Activated CD8-positive, alpha-beta T cell treated with anti-CD3 and anti-CD28 coated beads, Interleukin-2, amount 10 ng/mL, durations not matched to agents 7 days and 5 days (primary cell): ENCODE results near the gene TUBB4B. TPM values are rescaled to one million over a fixed set of nuclear protein-coding genes. Genes with fewer than 3 reads are reported as not detected.
A peak's percentile ranks its signal among the peaks of the same experiment; 100 is the strongest.

Source experiments
- ATAC-seq: fragments of 150-1000 bp; cut with Tn5 transposase; one replicate; pipeline ENCODE4 v1.10.0; 2021; ENCODE audit warnings: moderate library complexity
- CTCF ChIA-PET: fragments of 350-600 bp; sonication (Branson Sonifier 250); formaldehyde crosslinking; loops from one replicate; lab custom pipeline; 2021; ENCODE audit warnings: antibody characterized with exemption; lab: Charles Lee
- POLR2A ChIA-PET: fragments of 350-600 bp; sonication (Branson Sonifier 250); formaldehyde crosslinking; loops from one replicate; lab custom pipeline; 2021; ENCODE audit warnings: antibody characterized with exemption; lab: Charles Lee
- DNase-seq: peaks from one replicate; pipeline ENCODE4 v3.0.0-alpha.2; 2020
- H3K27ac Mint-ChIP-seq: one replicate; pipeline ENCODE4 v1.8.0; 2021; ENCODE audit warnings: mild to moderate bottlenecking, mixed read lengths
- H3K27me3 Mint-ChIP-seq: one replicate; pipeline ENCODE4 v1.8.0; 2021; ENCODE audit warnings: low read depth, mixed read lengths
- H3K36me3 Mint-ChIP-seq: one replicate; pipeline ENCODE4 v1.8.0; 2021; ENCODE audit warnings: low read depth, mixed read lengths
- H3K4me1 Mint-ChIP-seq: one replicate; pipeline ENCODE4 v1.8.0; 2021; ENCODE audit warnings: low read depth, mixed read lengths
- H3K4me3 Mint-ChIP-seq: one replicate; pipeline ENCODE4 v1.8.0; 2021; ENCODE audit warnings: mild to moderate bottlenecking, mixed read lengths
- H3K9me3 Mint-ChIP-seq: one replicate; pipeline ENCODE4 v1.8.0; 2022; ENCODE audit warnings: mixed read lengths; ENCODE audit not compliant: insufficient read depth
- total RNA-seq, 2 experiments: library from RNA; stranded (reverse); gene quantifications; one replicate each; pipeline ENCODE4 v1.2.3, GENCODE V29; 2021

Gene TUBB4B
- total RNA-seq, 2 experiments from 2014 or later, result 417 to 432 TPM

DNA sequence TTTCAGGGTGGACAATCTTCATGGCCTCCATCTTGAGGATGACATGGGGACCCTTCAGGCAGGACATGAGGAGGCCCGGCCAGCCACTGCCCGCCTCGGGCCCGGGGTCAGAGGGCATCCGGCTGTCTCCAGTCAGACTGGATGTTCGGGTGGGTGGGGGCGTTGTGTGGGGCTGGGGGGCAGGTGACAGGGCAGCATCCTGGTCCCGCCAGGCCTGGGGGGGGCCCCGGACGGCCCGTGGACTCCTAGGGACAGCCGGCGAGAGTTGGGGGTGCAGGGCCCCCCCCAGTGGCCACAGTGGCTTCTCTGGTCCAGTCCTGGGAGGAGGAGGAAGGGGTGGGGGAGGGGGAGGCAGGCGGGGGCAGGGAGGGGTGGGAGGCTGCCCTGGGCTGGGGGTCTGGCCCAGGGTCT is 20.0 kb upstream of the TUBB4B start:
- ATAC-seq (no peak), DNase-seq (no peak)
- H3K36me3 Mint-ChIP-seq, result no peaks in the 10 kb centered on the region
- H3K4me1 Mint-ChIP-seq, result peaks cover 16% of the 10 kb centered on the region
- ChIA-PET CTCF (no interaction called here), POLR2A (interaction anchor here (2.1 kb wide), 1 partner anchor 19 kb away, joined by 6 read pairs; the partner anchor contains the start of gene TUBB4B)
- H3K27me3 Mint-ChIP-seq, result no peaks in the 10 kb centered on the region
- H3K27ac Mint-ChIP-seq, result no peak overlapping the region
- no peaks in the 10 kb centered on the region for H3K9me3 Mint-ChIP-seq
- H3K4me3 Mint-ChIP-seq, result peak overlapping the region; percentile 55

DNA sequence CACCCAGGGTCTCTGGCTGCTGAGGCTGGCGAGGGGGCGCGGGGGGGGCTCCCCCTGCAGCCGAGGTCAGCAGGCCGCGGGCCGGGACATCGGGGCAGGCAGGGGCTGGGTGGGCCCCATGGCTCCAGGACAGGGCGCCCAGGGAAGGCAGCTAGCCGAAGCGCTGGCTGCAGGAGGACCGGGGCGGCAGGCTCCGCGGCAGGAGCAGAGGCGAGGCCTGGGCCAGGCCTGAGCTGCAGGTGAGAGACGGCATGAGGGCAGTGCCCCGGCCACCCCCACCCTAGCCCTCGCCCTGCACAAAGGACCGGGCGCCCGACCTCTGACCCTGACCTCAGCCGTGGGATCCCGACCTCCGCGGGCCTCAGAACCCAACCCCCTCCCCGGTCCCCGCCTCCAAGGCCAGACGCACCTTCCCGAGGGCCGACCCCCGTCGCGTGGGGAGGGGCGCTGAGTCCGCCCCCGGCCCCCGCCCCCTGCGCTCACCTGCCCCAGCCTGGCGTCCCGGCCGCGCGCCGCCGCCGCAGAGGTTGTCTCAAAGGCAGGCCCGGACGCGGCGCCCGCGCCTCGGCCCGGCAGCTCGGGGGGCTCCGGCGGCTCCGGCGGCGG is 19.5 kb upstream of the TUBB4B start:
- H3K27ac Mint-ChIP-seq, result no peak overlapping the region
- no peaks in the 10 kb centered on the region for H3K27me3 Mint-ChIP-seq
- DNase-seq (no peak), ATAC-seq (no peak)
- H3K4me3 Mint-ChIP-seq, result peak overlapping the region; percentile 36
- H3K36me3 Mint-ChIP-seq, result no peaks in the 10 kb centered on the region
- ChIA-PET POLR2A (interaction anchor here (1.4 to 3.7 kb wide), 4 partner anchors 15 to 33 kb away, joined by 4 to 28 read pairs (median 9); partner anchors contain the start of genes ANAPC2, NDOR1, SSNA1 and TMEM203), CTCF (no interaction called here)
- no peaks in the 10 kb centered on the region for H3K9me3 Mint-ChIP-seq
- H3K4me1 Mint-ChIP-seq, result peaks cover 16% of the 10 kb centered on the region

DNA sequence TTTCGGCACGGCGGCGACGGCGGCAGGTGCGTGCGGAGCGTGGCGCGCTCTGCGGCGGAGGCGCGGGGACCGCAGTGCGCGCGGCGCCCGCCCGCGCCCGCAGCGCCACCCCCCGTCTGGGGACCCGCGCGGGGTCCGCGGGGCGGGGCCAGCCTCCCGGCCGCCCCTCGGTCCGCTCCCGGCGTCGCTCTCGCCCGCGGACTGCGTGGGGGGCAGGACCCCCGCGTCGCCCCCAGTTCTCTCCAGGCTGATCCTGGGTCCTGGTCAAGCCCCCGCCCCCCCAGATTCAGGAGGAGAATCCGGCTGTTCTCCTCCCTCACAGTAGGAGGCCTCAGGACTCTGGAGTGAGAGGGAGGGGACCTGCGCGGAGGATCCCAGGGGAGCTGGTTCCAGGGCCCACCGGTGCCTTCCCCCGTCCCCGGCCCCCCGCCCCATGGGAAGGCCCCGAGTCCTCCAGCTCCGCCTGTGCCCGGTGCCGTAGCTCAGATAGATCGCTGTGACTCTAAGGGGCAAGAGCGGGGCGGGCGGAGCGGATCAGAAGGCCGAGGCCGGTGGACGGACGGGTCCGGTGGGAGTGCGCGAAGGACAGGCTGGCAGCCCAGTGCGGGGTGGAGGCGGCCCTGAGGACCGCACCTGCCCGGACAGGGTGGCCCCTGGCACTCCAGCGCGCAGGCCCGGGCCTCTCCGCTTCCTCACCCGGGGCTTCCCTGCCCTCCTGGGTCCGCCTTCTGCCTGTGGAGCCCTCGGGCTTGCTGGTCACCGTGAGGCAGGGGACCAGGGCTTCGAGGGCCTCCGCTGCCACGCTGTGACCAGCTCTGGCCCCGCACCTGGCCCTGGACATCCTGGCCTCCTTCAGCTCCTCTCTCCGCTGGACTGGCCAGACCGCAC is 18.7 kb upstream of the TUBB4B start, which contains the start of gene RNF208:
Gene RNF208 (minus strand): TSS at position 51 of the 888 bp plus-strand sequence. CDS start 1,028 bp downstream, outside the sequence.
- ATAC-seq (no peak), DNase-seq (no peak)
- H3K9me3 Mint-ChIP-seq, result no peaks in the 10 kb centered on the region
- CTCF ChIA-PET, result interaction anchor here (0.9 to 6.7 kb wide), 9 partner anchors 14 to 176 kb away, joined by 3 to 73 read pairs (median 4); partner anchors contain the start of genes ANAPC2, SSNA1, TOR4A and TPRN
- POLR2A ChIA-PET, result interaction anchor here (0.6 to 3.7 kb wide), 12 partner anchors 14 to 135 kb away, joined by 3 to 28 read pairs (median 6); partner anchors contain the start of genes ANAPC2, MAN1B1, NDOR1 and NELFB
- peak within 1 kb of the TSS; percentile 87 for H3K27ac Mint-ChIP-seq
- peak within 1 kb of the TSS; percentile 80 for H3K4me3 Mint-ChIP-seq
- no peaks in the 10 kb centered on the region for H3K27me3 Mint-ChIP-seq
- peaks cover 16% of the 10 kb centered on the region for H3K4me1 Mint-ChIP-seq
- no peaks in the 10 kb centered on the region for H3K36me3 Mint-ChIP-seq

DNA sequence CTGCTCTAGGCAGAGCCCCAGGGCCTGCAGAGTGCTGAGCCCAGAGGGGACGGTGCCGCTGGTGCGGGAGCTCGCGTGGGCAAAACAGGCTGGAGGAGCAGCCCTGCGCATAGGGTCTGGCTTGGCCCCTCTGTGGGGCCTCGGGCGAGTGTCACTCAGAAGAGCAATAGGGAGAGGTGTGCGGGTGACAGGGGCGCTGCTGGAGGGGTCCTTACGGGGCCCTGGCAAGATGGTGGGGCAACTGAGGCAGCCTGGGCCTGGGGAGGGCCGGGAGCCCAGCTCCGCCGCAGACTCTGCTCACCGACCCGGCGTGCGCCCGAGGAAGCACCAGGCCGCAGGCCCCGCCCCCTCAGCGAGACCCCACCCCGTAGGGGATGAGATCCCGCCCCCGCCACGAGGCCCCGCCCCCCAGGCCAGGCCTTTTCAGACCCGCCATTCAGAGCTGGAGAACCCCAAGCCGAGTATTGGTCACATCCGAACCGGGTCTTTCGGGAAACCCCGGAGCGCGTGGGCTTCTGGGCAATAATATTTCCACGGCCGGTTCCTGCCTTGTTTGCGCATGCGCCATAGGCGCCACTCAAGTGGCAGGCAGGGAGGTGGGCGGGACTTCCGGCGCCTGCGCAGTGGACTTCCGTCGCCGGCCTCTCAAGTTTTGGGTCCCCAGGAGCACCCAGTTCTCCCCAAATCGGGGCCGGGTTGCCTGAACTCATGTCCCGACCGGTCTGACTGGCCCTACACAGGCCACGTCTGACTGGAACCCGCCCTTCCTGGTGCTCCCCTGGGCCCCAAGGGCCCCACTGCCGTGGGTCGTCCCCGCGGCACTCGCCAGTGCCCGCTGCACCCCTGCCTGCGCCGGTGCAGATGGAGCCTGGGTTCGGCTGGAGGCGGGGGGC is 17.8 kb upstream of the TUBB4B start:
- Mint-ChIP-seq H3K27ac (peak overlapping the region; percentile 87), H3K4me1 (peaks cover 19% of the 10 kb centered on the region), H3K27me3 (no peaks in the 10 kb centered on the region), H3K36me3 (no peaks in the 10 kb centered on the region), H3K4me3 (peak overlapping the region; percentile 80), H3K9me3 (no peaks in the 10 kb centered on the region)
- DNase-seq, result peak; percentile 98
- ATAC-seq, result peak; percentile 90
- POLR2A ChIA-PET, result interaction anchor here (0.6 to 3.7 kb wide), 16 partner anchors 13 to 247 kb away, joined by 3 to 28 read pairs (median 4); partner anchors contain the start of genes ANAPC2, MAN1B1, NDOR1 and NELFB
- CTCF ChIA-PET, result interaction anchor here (0.6 to 6.7 kb wide), 14 partner anchors 13 to 177 kb away, joined by 3 to 73 read pairs (median 4); partner anchors contain the start of genes ANAPC2, NDOR1, SSNA1 and TMEM203

DNA sequence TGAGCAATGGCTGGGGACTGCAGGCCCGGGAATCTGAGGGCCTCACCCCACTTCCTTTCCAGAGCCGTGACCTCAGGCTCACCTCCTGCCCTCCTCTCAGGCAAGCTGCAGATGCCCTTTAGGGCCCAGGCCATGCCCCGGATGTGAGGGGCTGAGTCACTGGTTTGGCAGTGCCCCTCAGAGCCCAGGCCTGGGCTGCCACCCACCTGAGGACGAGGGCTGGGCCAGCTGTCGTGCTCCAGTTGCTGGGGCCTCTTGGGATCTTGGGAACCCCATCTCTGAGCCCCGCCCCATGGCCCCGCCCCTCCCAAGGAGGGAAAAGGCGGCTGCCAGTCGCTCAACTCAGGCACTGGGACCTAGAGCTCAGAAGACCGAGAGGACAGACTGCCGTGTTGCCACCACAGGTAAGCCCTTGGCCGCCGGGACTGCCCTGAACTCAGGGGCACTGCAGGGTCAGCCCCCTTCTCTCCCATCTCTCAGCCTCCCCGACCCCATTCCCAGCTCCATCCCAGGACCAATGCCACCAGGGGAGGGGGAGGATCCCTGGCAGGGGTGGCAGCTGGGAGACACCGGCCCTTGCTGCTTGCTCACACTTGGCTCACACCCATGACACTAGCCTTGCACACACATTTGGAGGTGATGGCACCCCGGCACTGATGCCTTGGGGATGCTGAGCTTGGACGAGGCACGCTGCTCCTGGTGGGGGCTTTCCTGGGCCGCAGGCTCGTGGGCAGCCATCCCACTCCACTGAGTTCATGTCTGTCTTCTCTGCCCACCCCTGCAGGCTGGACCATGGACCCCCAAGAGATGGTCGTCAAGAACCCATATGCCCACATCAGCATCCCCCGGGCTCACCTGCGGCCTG is 16.0 kb upstream of the TUBB4B start, which contains the start of gene CYSRT1:
Gene CYSRT1 (plus strand): TSS at position 345 of the 865 bp plus-strand sequence. CDS start 448 bp downstream, at position 793.
- Mint-ChIP-seq H3K27me3 (no peaks in the 10 kb centered on the region), H3K4me1 (peaks cover 19% of the 10 kb centered on the region), H3K27ac (peak within 1 kb of the TSS; percentile 87), H3K4me3 (peak within 1 kb of the TSS; percentile 80), H3K36me3 (no peaks in the 10 kb centered on the region), H3K9me3 (no peaks in the 10 kb centered on the region)
- POLR2A ChIA-PET, result interaction anchor here (0.7 to 3.7 kb wide), 7 partner anchors 14 to 138 kb away, joined by 3 to 28 read pairs (median 4); partner anchors contain the start of genes ANAPC2, MAN1B1, SSNA1 and TUBB4B
- ATAC-seq, result no peak
- DNase-seq, result peak; percentile 60
- CTCF ChIA-PET, result interaction anchor here (0.9 to 6.7 kb wide), 10 partner anchors 11 to 178 kb away, joined by 3 to 73 read pairs (median 4); partner anchors contain the start of genes ANAPC2, NPDC1, SSNA1 and TUBB4B

DNA sequence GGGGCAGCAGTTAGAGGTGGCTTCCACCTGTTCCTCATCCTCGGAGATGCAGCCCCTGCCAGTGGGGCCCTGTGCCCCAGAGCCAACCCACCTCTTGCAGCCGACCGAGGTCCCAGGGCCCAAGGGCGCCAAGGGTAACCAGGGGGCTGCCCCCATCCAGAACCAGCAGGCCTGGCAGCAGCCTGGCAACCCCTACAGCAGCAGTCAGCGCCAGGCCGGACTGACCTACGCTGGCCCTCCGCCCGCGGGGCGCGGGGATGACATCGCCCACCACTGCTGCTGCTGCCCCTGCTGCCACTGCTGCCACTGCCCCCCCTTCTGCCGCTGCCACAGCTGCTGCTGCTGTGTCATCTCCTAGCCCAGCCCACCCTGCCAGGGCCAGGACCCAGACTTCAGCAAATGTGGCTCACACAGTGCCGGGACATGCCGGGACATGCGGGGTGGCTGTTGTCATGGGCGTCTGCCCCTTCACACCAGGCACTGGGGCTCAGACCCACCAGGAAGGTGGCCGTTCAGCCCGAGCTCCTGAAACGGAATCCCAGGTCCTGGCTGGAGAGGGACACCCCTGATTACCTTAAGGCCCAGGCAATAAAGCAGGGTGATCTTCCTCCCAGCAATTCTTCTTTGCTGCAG is 15.3 kb upstream of the TUBB4B start:
- DNase-seq (no peak), ATAC-seq (no peak)
- Mint-ChIP-seq H3K27me3 (no peaks in the 10 kb centered on the region), H3K36me3 (no peaks in the 10 kb centered on the region), H3K4me3 (no peak overlapping the region), H3K9me3 (no peaks in the 10 kb centered on the region), H3K4me1 (peaks cover 18% of the 10 kb centered on the region), H3K27ac (no peak overlapping the region)
- CTCF ChIA-PET, result interaction anchor here (0.9 to 6.7 kb wide), 10 partner anchors 11 to 196 kb away, joined by 3 to 73 read pairs (median 4); partner anchors contain the start of genes ANAPC2, NPDC1 and SSNA1
- POLR2A ChIA-PET, result interaction anchor here (1.1 to 3.7 kb wide), 3 partner anchors 11 to 110 kb away, joined by 3 to 21 read pairs (median 3); partner anchors contain the start of gene TUBB4B

DNA sequence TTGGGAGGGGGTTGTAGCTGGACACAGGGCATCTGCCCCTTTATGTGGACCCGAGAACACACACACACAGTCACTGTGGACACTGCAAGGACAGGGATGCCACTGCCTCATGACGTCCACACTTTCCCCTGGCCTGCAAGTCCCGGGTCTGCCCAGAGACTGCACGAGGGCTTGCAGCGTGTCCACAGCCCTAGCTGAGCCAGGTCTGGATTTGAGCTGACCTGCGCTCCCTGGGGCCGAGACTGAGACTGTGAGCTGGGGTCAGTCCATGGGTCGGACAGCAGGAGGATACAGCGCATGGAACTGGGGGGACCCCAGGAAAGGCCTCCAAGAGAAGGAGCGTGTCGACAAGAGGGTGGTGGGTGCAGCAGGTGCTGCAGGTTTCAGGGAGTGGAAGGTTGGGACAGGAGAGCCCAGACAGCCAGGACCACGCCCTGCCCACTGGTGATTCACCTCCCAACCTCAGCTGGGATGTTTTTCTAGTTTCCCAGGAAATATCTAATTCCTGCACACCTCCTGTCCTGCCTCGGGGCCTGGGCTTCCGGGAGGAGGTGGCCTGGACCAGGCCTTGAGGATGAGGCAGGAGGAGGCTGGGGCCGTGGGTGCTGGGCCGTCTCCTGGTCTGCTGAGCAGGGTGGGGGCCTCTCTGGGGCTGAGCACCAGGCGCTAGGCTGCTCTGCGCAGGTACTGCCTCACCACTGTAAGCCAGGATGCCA is 14.6 kb upstream of the TUBB4B start:
- Mint-ChIP-seq H3K4me1 (peaks cover 17% of the 10 kb centered on the region), H3K9me3 (no peaks in the 10 kb centered on the region)
- POLR2A ChIA-PET, result interaction anchor here (1.1 to 1.5 kb wide), 4 partner anchors 10 to 140 kb away, joined by 3 to 9 read pairs (median 3); partner anchors contain the start of genes MAN1B1 and TUBB4B

DNA sequence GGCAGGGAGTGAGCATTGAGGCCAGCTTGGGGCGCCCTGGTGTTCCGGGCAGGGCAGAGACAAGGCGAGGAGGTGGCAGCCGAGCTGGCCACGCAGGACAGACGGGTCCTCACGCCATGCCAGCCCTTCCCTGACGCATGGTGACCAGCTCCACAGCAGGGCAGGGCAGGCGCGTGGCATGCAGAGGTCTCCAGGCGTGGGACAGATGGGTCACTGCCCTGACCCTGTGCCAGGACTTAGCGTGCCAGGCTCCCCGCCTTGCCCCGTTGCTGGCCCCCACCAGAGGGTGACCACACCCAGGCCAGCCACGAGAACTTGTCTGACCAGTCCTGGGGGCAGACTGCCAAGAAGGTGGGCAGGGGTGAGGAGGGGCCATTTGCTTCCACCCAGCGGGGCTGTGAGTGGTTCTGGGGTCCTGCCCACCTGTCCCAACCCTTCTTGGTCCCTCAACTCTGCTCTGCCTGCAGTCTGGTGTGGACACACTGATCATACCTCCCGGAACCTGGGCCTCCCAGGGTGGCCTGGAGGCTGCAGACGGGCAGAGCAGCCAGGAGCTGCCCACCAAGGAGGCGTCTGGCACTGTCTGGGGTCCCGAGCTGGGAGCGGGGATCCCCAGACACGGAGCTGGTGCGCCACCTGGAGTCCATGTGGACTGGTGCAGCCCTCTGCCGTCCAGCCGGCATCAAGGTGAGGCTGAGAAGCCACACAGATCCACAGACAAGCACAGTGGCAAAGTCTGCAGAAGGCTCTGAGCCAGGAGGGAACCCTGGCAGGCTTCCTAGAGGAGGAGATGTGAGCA is 13.8 kb upstream of the TUBB4B start, which contains the start of gene RNF224:
Gene RNF224 (plus strand): TSS at position 449 of the 799 bp plus-strand sequence. CDS start 834 bp downstream, outside the sequence.
- no peak within 1 kb of the TSS for H3K4me3 Mint-ChIP-seq
- CTCF ChIA-PET, result interaction anchor here (0.6 to 6.7 kb wide), 17 partner anchors 9 to 437 kb away, joined by 3 to 73 read pairs (median 4); partner anchors contain the start of genes ANAPC2, SSNA1, TMEM141 and TUBB4B
- no peaks in the 10 kb centered on the region for H3K27me3 Mint-ChIP-seq
- peaks cover 17% of the 10 kb centered on the region for H3K4me1 Mint-ChIP-seq
- ATAC-seq (peak; percentile 52), DNase-seq (peak; percentile 89)
- H3K36me3 Mint-ChIP-seq, result no peaks in the 10 kb centered on the region
- POLR2A ChIA-PET, result interaction anchor here (1.0 to 1.5 kb wide), 6 partner anchors 10 to 140 kb away, joined by 3 to 9 read pairs (median 3); partner anchors contain the start of genes MAN1B1 and TUBB4B
- peak within 1 kb of the TSS; percentile 54 for H3K27ac Mint-ChIP-seq
- no peaks in the 10 kb centered on the region for H3K9me3 Mint-ChIP-seq

More for the DNA sequence above, 14.6 kb upstream of the TUBB4B start:
- CTCF ChIA-PET, result interaction anchor here (1.1 to 6.7 kb wide), 16 partner anchors 10 to 197 kb away, joined by 3 to 73 read pairs (median 4); partner anchors contain the start of genes ANAPC2, NPDC1 and SSNA1
- H3K4me3 Mint-ChIP-seq, result no peak overlapping the region
- no peaks in the 10 kb centered on the region for H3K27me3 Mint-ChIP-seq
- H3K36me3 Mint-ChIP-seq, result no peaks in the 10 kb centered on the region
- DNase-seq, result no peak
- no peak overlapping the region for H3K27ac Mint-ChIP-seq
- no peak for ATAC-seq
